HFFc6 (cell line): ENCODE data around the gene KIF26B. TPM values are rescaled to one million over a fixed set of nuclear protein-coding genes. Genes with fewer than 3 reads are reported as not detected.
A peak's percentile ranks its signal among the peaks of the same experiment; 100 is the strongest.

Experiments used
- DNase-seq: peaks from one replicate; pipeline ENCODE4 v3.0.0-alpha.2; 2018
- H3K27ac Mint-ChIP-seq: 2 replicates; pipeline ENCODE4 v1.8.0; 2020; ENCODE audit warnings: mild to moderate bottlenecking, mixed read lengths
- H3K27me3 Mint-ChIP-seq: 2 replicates; pipeline ENCODE4 v1.8.0; 2021; ENCODE audit warnings: mild to moderate bottlenecking, moderate library complexity, mixed read lengths; ENCODE audit not compliant: insufficient read depth
- H3K36me3 Mint-ChIP-seq: 2 replicates; pipeline ENCODE4 v1.8.0; 2021; ENCODE audit warnings: low read depth, mixed read lengths
- H3K4me1 Mint-ChIP-seq: 2 replicates; pipeline ENCODE4 v1.8.0; 2020; ENCODE audit warnings: low read depth, mixed read lengths
- H3K4me3 Mint-ChIP-seq: 2 replicates; pipeline ENCODE4 v1.8.0; 2020; ENCODE audit warnings: mild to moderate bottlenecking, moderate library complexity, mixed read lengths
- H3K9me3 Mint-ChIP-seq: 2 replicates; pipeline ENCODE4 v1.8.0; 2020; ENCODE audit warnings: mild to moderate bottlenecking, mixed read lengths
- total RNA-seq, 6 experiments: library from RNA; stranded (reverse); fragmentation: NEBNext Ultra II Directional; extraction: Animal tissue kit (Norgen Biotek cat#: 25700); gene quantifications; 2 replicates in 1 of 6; 3 replicates in 5 of 6; pipeline ENCODE4 v1.2.3, GENCODE V29; 2021
- TF ChIP-seq, protein P1 (sequence below): fragments of 200-600 bp; sonication (generic); IDR thresholded peaks from 2 replicates; pipeline ENCODE4 v1.5.0; 2021; ENCODE audit warnings: antibody characterized with exemption, mild to moderate bottlenecking

KIF26B gene
- total RNA-seq, 6 experiments from 2014 or later, result 4.6 to 7.5 (median 5.5) TPM

DNA sequence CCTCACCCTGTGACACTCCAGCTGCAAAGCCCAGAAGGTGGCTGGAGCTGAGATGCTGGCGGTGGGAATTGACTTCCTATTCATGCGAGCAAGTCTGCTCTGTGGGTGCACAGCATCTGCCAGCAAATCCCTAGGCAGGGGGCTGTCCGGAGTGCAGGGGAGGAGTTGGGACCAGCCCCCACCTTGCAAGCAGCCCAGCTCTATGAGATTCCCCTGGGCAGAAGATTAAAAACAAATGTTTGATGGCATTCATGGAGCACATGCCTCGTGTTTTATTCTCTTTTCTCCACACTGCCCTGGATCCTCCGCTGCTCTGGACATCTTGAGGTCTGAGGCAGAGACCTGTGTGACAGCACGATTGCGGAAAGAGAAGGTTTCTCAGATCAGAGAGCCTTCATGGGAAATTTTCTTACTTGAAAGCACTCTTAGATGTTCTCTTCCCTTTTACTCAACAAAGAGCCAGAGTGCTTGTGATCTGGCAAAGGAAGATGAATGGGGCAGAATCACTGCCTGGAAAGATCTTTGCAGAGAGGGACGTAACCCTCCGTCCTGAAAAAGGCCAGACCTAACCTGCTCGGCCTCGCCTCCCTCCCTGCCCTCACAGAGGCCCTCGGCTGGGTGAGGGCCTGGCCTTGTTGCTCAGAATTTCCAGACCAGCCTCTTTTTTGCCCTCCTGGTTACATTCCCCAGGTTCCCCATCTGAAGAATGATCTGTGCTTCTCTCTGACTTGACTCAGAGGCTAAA lies 597.1 kb downstream of the KIF26B start:
- Mint-ChIP-seq H3K9me3 (peaks cover 11% of the 10 kb centered on the region; the same call in 1 of the 2 replicates), H3K27ac (peak overlapping the region; percentile 20; the same call in 1 of the 2 replicates), H3K4me1 (peaks cover 50% of the 10 kb centered on the region), H3K27me3 (peaks cover 2% of the 10 kb centered on the region), H3K36me3 (peaks cover 37% of the 10 kb centered on the region), H3K4me3 (0 out of 2 replicates have a peak overlapping the region, but pooled peaks have one; percentile 7)
- TF ChIP-seq, protein P1, sequence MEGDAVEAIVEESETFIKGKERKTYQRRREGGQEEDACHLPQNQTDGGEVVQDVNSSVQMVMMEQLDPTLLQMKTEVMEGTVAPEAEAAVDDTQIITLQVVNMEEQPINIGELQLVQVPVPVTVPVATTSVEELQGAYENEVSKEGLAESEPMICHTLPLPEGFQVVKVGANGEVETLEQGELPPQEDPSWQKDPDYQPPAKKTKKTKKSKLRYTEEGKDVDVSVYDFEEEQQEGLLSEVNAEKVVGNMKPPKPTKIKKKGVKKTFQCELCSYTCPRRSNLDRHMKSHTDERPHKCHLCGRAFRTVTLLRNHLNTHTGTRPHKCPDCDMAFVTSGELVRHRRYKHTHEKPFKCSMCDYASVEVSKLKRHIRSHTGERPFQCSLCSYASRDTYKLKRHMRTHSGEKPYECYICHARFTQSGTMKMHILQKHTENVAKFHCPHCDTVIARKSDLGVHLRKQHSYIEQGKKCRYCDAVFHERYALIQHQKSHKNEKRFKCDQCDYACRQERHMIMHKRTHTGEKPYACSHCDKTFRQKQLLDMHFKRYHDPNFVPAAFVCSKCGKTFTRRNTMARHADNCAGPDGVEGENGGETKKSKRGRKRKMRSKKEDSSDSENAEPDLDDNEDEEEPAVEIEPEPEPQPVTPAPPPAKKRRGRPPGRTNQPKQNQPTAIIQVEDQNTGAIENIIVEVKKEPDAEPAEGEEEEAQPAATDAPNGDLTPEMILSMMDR, result no peak
- no peak for DNase-seq

DNA sequence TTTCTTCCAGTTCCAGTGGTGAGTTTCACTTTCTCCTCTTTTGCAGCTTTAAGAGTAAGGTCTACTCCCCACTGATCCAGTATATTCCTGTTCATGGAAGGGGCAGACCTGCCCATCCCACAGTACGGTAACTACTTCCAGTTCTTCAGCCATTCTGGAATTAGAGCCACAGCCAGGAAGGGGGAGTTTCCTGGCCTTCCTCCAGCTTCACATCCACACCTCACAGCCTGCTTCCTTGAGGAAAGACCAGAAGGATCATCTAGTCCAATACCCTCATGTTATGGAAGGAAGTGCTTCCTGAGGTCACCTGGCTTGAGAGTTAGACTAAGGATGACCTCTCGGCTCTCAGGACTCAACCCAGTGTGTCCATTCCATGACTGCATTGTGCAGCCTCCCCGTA lies 597.8 kb downstream of the KIF26B start:
- peaks cover 7% of the 10 kb centered on the region; the same call in 1 of the 2 replicates for H3K9me3 Mint-ChIP-seq
- H3K36me3 Mint-ChIP-seq, result peaks cover 31% of the 10 kb centered on the region
- no peak overlapping the region for H3K27ac Mint-ChIP-seq
- no peak for DNase-seq
- peaks cover 2% of the 10 kb centered on the region for H3K27me3 Mint-ChIP-seq
- H3K4me1 Mint-ChIP-seq, result peaks cover 50% of the 10 kb centered on the region
- H3K4me3 Mint-ChIP-seq, result no peak overlapping the region
- TF ChIP-seq, protein P1, result no peak

DNA sequence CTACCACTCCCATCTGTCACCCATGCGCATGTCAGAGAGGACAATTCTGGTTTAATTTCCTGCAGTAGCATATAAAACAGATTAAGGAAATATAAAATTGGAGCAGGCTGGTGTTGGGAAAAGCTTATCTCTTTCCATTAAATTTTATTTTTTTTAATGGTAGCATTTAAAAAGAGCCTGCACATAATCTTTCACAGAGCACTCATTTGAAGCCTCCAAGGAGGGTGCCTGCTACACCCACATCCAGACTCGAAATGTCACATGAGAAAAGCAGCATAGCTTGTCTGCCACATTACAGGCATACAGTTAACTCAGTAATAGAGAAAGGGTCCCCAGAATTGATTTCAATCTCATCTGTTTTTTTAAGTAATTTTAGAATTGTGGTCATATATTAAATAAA lies 599.0 kb downstream of the KIF26B start:
- Mint-ChIP-seq H3K36me3 (peaks cover 25% of the 10 kb centered on the region), H3K4me3 (no peak overlapping the region), H3K9me3 (peaks cover 7% of the 10 kb centered on the region; the same call in 1 of the 2 replicates), H3K27me3 (peaks cover 2% of the 10 kb centered on the region), H3K27ac (no peak overlapping the region), H3K4me1 (peaks cover 50% of the 10 kb centered on the region)
- DNase-seq, result no peak
- TF ChIP-seq, protein P1, result no peak

DNA sequence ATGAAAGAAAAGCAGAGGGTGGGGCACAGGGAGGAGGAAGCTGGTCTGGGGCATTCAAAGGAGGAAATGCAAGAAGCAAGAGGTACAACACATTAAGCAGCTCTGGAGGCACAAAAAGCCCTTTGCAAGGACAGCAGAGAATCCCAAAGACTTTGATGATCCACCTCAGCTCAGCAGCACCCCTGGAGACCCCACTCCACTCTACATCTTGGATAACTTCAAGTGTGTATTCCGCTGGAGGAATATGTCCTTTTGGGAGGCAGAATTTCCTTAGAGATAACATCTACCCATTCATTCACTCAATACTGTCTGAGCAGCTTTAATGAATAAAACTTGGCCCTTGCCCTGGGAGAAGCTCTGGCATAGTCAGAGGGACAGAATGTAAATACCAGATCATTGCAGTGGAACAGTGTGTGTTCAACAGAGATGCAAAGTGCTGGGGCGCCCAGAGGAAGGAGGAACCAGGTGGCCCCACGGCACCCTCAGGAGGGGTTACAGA lies 599.7 kb downstream of the KIF26B start:
- DNase-seq, result peak; percentile 12
- H3K27ac Mint-ChIP-seq, result no peak overlapping the region
- H3K36me3 Mint-ChIP-seq, result peaks cover 22% of the 10 kb centered on the region
- H3K4me3 Mint-ChIP-seq, result no peak overlapping the region
- peaks cover 46% of the 10 kb centered on the region for H3K4me1 Mint-ChIP-seq
- TF ChIP-seq, protein P1, result no peak
- peaks cover 7% of the 10 kb centered on the region; the same call in 1 of the 2 replicates for H3K9me3 Mint-ChIP-seq
- H3K27me3 Mint-ChIP-seq, result peaks cover 2% of the 10 kb centered on the region
